ENCODE results near the gene CCT5.
"Not testable (repeated sequence)": the region's sequence is repeated elsewhere in the genome, so short reads cannot be mapped to it uniquely, and the experiment has no call there.

The CCT5 gene

DNA sequence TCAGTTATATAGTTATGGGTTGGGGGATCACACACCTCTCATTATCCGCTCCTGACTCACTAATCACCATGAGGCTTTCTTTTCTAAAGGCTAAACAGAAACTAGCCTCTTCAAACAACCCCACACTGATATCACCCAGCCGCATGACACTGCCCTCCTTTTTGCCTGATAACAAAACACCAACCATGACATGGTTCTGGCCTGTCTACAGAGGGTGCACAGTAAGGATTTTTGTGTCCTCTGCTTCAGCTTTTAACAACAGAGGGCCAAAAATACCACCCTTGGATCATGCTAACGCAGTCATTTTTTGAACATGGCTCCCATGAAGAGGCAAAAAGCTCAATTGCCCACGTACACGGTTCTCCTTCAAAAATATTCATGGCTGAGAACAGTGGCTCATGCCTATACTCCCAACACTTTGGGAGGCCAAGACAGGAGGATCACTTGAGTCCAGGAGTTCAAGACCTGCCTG is 53.7 kb downstream of the CCT5 start:
- H3K27me3 ChIP-seq (ENCODE audit: control insufficient read depth, insufficient read depth, low read length): peaks cover 12% of the 10 kb centered on the region
- H3K9me3 ChIP-seq (ENCODE audit: control insufficient read depth, insufficient read depth, low read length): no peaks in the 10 kb centered on the region
- no peak overlapping the region for H3K27ac ChIP-seq (ENCODE audit: low read depth, low read length)
- no peaks in the 10 kb centered on the region for H3K36me3 ChIP-seq (ENCODE audit: control insufficient read depth, insufficient read depth, low read length)
- no peak overlapping the region for H3K4me3 ChIP-seq (ENCODE audit: low read depth, low read length)
- H3K9ac ChIP-seq (ENCODE audit: low read depth, low read length): no peak overlapping the region
- peaks cover 15% of the 10 kb centered on the region; the same call in 1 of the 2 replicates for H3K4me1 ChIP-seq (ENCODE audit: control insufficient read depth, insufficient read depth, low read length)

DNA sequence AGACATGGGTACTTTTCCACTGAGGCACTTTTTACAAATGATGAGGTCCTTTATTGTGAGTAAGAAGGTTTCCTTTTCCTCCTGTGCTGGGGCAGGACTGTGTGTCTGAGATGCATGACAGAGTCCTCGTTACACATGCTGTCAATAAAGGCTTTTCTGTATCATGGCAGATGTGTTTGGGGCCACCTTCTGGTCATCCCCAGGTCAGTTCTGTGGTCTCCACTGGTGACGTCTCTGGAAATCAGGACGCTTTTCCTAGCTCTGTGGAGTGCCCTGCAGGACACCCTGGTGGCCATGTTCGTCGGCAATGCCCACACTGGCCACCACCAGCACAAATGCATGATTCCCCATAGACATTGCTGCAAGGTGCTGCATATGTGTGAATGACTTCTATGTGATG is 54.9 kb downstream of the CCT5 start:
- no peak overlapping the region for H3K9ac ChIP-seq (ENCODE audit: low read depth, low read length)
- no peaks in the 10 kb centered on the region for H3K36me3 ChIP-seq (ENCODE audit: control insufficient read depth, insufficient read depth, low read length)
- no peaks in the 10 kb centered on the region for H3K9me3 ChIP-seq (ENCODE audit: control insufficient read depth, insufficient read depth, low read length)
- H3K4me3 ChIP-seq (ENCODE audit: low read depth, low read length): no peak overlapping the region
- H3K27ac ChIP-seq (ENCODE audit: low read depth, low read length): no peak overlapping the region
- peaks cover 12% of the 10 kb centered on the region for H3K27me3 ChIP-seq (ENCODE audit: control insufficient read depth, insufficient read depth, low read length)
- peaks cover 15% of the 10 kb centered on the region; the same call in 1 of the 2 replicates for H3K4me1 ChIP-seq (ENCODE audit: control insufficient read depth, insufficient read depth, low read length)

DNA sequence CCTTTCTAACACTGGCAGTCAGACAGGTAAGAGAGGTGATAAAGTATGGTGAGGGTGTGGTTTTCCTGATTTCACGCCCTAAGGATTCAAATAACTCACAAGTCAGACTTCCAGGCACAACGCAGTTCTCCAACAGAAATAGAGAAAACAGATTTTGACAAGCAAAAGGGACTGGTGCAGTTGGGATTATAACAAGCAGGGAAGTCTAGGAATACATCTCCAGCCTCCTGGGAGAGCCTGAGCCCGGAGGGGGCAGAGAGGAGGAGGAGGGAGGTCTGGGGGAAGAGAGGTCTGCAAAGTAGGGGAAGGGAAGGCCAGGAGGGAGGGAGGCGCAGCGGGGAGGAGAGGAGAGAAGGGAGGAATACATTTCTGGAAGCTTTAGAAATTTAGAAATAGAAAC is 56.0 kb downstream of the CCT5 start:
- 0 out of 2 replicates have a peak overlapping the region, but pooled peaks have one; percentile 17 for H3K4me3 ChIP-seq (ENCODE audit: low read depth, low read length)
- H3K27me3 ChIP-seq (ENCODE audit: control insufficient read depth, insufficient read depth, low read length): peaks cover 12% of the 10 kb centered on the region
- H3K9me3 ChIP-seq (ENCODE audit: control insufficient read depth, insufficient read depth, low read length): no peaks in the 10 kb centered on the region
- H3K4me1 ChIP-seq (ENCODE audit: control insufficient read depth, insufficient read depth, low read length): peaks cover 15% of the 10 kb centered on the region; the same call in 1 of the 2 replicates
- no peaks in the 10 kb centered on the region for H3K36me3 ChIP-seq (ENCODE audit: control insufficient read depth, insufficient read depth, low read length)
- no peak overlapping the region for H3K9ac ChIP-seq (ENCODE audit: low read depth, low read length)
- H3K27ac ChIP-seq (ENCODE audit: low read depth, low read length): no peak overlapping the region

DNA sequence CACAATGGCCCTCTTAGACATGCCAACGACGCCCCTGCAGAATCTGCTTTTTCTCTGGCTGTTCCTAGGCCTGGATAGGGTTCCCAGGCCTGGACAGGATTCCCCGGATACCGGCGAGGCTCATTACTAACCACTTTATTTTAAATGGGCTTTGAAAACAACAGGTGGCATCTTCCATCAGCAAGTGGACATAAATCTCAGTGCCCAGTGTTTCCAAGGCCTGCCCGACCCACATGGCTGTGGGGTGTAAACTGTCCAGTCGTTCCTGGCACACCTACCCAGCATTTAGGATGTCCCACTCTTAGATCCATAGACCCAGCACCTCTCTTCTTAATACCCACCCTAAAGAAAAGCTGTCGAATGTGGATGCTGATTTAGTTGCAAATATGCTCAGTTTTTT is 56.7 kb downstream of the CCT5 start:
- Histone ChIP-seq H3K27me3 (ENCODE audit: control insufficient read depth, insufficient read depth, low read length) (peaks cover 12% of the 10 kb centered on the region), H3K9ac (ENCODE audit: low read depth, low read length) (no peak overlapping the region), H3K27ac (ENCODE audit: low read depth, low read length) (no peak overlapping the region), H3K4me1 (ENCODE audit: control insufficient read depth, insufficient read depth, low read length) (peaks cover 15% of the 10 kb centered on the region; the same call in 1 of the 2 replicates), H3K36me3 (ENCODE audit: control insufficient read depth, insufficient read depth, low read length) (no peaks in the 10 kb centered on the region), H3K9me3 (ENCODE audit: control insufficient read depth, insufficient read depth, low read length) (no peaks in the 10 kb centered on the region), H3K4me3 (ENCODE audit: low read depth, low read length) (peak overlapping the region; percentile 73)

DNA sequence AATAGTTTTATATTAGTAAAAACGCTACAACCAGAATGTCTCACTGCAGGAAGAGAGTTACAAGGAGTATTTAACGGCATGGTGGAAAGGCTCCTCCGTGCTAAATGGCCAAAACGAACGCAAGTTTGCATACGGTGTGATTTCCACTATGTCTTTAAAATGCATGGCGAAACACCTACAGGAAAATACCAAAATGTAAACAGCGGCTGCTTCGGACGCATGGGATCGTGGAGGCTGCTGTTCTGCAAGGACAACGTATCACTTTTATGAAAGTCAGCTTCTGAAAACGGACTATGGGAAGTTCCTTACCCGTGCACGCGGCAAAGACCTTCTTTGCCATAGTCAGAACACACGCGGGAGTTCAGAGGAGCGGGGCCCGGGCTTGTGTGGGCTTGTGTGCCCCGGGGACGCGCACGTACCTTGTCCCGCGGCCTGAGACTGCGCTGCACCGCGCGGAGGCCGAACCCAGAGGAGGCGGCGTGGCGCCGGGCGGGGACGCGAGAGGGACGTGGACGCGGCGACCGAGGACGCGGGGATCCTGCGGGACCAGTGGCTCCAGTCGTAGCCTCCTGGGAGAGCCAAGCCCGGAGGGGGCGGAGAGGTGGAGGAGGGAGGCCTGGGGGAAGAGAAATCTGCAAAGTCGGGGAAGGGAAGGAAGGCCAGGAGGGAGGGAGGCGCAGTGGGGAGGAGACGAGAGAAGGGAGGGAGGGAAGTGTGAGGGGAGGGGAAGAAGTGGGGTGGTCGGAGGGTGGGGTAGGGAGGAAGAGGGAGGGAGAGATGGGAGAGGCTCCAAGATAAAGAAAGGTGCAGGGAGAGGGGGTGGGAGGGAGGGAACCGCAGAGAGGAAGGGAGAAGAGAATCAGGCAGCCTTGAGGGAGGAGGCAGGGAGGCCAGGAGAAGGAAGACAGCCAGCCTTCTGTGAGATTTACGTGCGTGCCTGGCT is 57.4 kb downstream of the CCT5 start, which contains the start of gene CMBL:
CMBL (minus strand) TSS at position 697 of the 943 bp plus-strand sequence. CDS start 17,140 bp downstream, outside the sequence.
- Histone ChIP-seq H3K9me3 (ENCODE audit: control insufficient read depth, insufficient read depth, low read length) (no peaks in the 10 kb centered on the region), H3K4me3 (ENCODE audit: low read depth, low read length) (peak within 1 kb of the TSS; percentile 73), H3K9ac (ENCODE audit: low read depth, low read length) (peak within 1 kb of the TSS; percentile 58), H3K4me1 (ENCODE audit: control insufficient read depth, insufficient read depth, low read length) (peaks cover 15% of the 10 kb centered on the region; the same call in 1 of the 2 replicates), H3K27ac (ENCODE audit: low read depth, low read length) (no peak within 1 kb of the TSS), H3K27me3 (ENCODE audit: control insufficient read depth, insufficient read depth, low read length) (peaks cover 12% of the 10 kb centered on the region), H3K36me3 (ENCODE audit: control insufficient read depth, insufficient read depth, low read length) (no peaks in the 10 kb centered on the region)

DNA sequence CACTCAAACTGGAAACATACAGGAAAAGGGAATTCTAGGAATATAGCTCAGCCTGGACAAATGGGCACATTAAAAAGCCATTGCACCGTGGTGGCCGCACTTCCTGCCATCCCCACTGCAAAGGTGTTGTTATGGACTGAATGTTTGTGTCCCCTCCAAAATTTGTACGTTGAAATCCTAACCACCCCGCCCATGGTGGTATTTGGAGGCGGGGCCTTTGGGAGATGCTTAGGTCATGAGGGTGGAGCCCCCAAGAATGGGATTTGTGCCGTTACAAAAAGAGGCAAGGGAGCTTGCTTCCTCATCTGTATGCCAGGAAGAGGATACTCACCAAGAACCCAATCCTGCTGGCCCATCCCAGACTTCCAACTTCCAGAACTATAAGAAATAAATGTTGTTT is 58.8 kb downstream of the CCT5 start:
- H3K9me3 ChIP-seq (ENCODE audit: control insufficient read depth, insufficient read depth, low read length): no peaks in the 10 kb centered on the region
- H3K4me3 ChIP-seq (ENCODE audit: low read depth, low read length): no peak overlapping the region
- H3K4me1 ChIP-seq (ENCODE audit: control insufficient read depth, insufficient read depth, low read length): peaks cover 15% of the 10 kb centered on the region; the same call in 1 of the 2 replicates
- no peaks in the 10 kb centered on the region for H3K36me3 ChIP-seq (ENCODE audit: control insufficient read depth, insufficient read depth, low read length)
- no peak overlapping the region for H3K27ac ChIP-seq (ENCODE audit: low read depth, low read length)
- no peak overlapping the region for H3K9ac ChIP-seq (ENCODE audit: low read depth, low read length)
- peaks cover 12% of the 10 kb centered on the region for H3K27me3 ChIP-seq (ENCODE audit: control insufficient read depth, insufficient read depth, low read length)

DNA sequence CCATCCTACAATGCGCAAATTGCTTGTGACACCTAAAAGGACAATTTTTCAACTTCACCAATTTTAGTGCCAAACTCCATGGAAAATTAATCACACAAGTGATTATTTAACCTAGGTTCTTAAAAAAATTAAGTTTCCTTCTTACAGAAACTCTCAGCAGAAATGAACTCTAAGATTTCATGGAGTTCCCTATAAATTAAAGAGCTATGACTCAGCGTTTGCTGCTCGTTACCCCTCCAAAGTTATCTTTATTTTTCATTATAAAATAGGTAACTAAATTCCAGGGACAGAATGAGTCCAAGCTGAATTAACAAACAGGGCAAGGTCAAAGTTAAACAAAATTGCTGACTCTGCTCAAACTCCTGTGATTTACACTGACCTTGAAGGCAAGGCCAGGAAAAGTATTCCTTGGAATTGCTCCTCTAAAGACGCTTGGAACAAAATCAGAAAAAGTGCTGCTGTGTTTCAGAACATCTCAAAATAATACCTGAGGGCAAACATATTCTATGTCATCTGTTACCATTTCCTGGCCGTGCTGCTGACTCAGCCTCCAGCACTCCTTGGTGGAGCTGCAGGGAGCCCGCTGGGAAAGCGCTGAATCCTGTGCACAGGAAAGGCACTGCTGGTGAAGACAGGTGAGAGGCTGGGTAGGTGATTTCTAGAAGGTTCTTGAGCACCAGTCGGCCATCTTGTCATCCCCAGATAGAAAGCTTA is 60.1 kb downstream of the CCT5 start:
- Histone ChIP-seq H3K27me3 (ENCODE audit: control insufficient read depth, insufficient read depth, low read length) (peaks cover 12% of the 10 kb centered on the region), H3K4me1 (ENCODE audit: control insufficient read depth, insufficient read depth, low read length) (peaks cover 15% of the 10 kb centered on the region; the same call in 1 of the 2 replicates), H3K4me3 (ENCODE audit: low read depth, low read length) (no peak overlapping the region), H3K9me3 (ENCODE audit: control insufficient read depth, insufficient read depth, low read length) (no peaks in the 10 kb centered on the region), H3K36me3 (ENCODE audit: control insufficient read depth, insufficient read depth, low read length) (no peaks in the 10 kb centered on the region), H3K9ac (ENCODE audit: low read depth, low read length) (no peak overlapping the region), H3K27ac (ENCODE audit: low read depth, low read length) (no peak overlapping the region)

DNA sequence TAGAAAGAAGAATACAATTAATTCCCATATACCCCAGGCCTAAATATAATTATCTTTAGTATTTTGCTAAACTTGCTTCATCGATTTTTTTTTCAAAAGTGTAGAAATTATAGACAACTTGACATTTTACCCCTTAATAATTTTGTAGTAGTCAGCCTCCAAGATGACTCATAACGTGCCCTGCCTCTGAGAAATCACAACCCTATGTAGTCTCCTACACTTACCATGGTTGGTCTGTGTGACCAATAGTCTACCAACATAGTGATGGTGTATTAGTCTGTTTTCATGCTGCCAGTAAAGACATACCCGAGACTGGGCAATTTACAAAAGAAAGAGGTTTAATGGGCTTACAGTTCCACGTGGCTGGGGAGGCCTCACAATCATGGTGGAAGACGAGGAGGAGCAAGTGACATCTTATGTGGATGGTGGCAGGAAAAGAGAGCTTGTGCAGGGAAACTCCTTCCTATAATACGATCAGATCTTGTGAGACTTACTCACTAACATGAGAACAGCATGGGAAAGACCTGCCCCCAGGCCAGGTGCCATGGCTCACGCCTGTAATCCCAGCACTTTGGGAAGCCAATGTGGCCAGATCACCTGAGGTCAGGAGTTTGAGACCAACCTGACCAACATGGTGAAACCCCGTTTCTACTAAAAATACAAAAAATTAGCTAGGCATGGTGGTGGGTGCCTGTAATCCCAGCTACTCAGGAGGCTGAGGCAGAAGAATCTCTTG is 60.9 kb downstream of the CCT5 start:
- not testable (repeated sequence) for H3K27ac ChIP-seq (ENCODE audit: low read depth, low read length); H3K9ac ChIP-seq (ENCODE audit: low read depth, low read length); H3K9me3 ChIP-seq (ENCODE audit: control insufficient read depth, insufficient read depth, low read length); H3K4me3 ChIP-seq (ENCODE audit: low read depth, low read length); H3K36me3 ChIP-seq (ENCODE audit: control insufficient read depth, insufficient read depth, low read length)
- H3K4me1 ChIP-seq (ENCODE audit: control insufficient read depth, insufficient read depth, low read length): peaks cover 11% of the 10 kb centered on the region; the same call in 1 of the 2 replicates
- H3K27me3 ChIP-seq (ENCODE audit: control insufficient read depth, insufficient read depth, low read length): peaks cover 12% of the 10 kb centered on the region

DNA sequence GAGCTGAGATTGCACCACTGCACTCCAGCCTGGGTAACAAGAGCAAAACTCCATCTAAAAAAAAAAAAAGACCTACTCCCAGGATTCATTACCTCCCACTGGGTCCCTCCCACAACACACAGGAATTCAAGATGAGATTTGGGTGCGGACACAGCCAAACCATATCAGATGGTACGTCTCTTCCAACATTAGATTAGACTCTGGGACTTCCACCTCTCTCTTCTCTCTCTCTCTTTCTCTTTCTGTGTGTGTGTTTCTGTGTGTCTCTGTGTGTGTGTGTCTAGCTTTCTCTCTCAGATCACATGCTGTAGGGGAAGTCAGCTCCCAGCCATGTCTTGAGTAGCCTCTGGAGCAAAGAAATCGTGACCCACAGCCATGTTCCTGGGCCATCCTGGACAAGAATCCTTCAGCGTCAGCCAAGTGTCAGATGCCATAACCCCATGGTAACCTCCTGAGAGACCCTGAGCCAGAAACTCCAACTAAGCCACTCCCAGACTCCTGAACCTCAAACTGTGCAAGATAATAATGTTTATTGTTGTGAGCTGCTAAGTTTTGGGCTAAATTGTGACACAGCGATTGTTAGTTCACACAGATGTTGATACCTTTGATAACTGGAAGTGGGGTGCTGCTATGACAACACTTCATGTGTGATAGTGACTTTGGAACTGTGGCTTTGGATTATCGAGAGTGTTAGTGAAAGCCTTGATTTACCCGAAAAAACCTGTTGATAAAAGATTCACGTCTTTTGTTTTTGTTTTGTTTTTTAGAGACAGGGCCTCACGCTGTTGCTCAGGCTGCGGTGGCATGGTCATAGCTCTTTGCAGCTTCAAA is 61.7 kb downstream of the CCT5 start:
- Histone ChIP-seq H3K27ac (ENCODE audit: low read depth, low read length) (no peak overlapping the region), H3K4me3 (ENCODE audit: low read depth, low read length) (no peak overlapping the region), H3K36me3 (ENCODE audit: control insufficient read depth, insufficient read depth, low read length) (no peaks in the 10 kb centered on the region), H3K9me3 (ENCODE audit: control insufficient read depth, insufficient read depth, low read length) (no peaks in the 10 kb centered on the region), H3K9ac (ENCODE audit: low read depth, low read length) (no peak overlapping the region), H3K27me3 (ENCODE audit: control insufficient read depth, insufficient read depth, low read length) (peaks cover 7% of the 10 kb centered on the region), H3K4me1 (ENCODE audit: control insufficient read depth, insufficient read depth, low read length) (peaks cover 3% of the 10 kb centered on the region; the same call in 1 of the 2 replicates)

DNA sequence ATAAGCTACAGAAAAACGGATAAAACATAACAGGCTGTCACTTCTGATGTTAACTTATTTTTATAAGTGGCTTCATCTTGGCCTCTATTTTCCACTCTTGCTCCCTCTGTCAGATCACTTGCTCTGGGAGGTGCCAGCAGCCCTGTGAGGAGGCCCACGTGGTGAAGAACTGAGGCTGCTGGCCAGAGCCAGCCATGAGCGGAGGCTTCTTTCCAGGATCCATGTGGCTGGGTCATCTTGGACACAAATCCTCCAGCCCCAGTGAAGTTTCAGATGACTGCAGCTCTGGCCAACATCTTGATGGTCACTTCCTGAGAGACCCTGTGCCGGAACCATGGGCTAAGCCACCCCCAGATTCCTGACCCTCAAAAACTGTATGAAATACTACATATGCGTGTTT is 65.1 kb downstream of the CCT5 start:
- no peak overlapping the region for H3K4me3 ChIP-seq (ENCODE audit: low read depth, low read length)
- H3K27ac ChIP-seq (ENCODE audit: low read depth, low read length): no peak overlapping the region
- H3K9me3 ChIP-seq (ENCODE audit: control insufficient read depth, insufficient read depth, low read length): no peaks in the 10 kb centered on the region
- H3K27me3 ChIP-seq (ENCODE audit: control insufficient read depth, insufficient read depth, low read length): no peaks in the 10 kb centered on the region
- H3K4me1 ChIP-seq (ENCODE audit: control insufficient read depth, insufficient read depth, low read length): no peaks in the 10 kb centered on the region
- H3K9ac ChIP-seq (ENCODE audit: low read depth, low read length): no peak overlapping the region
- no peaks in the 10 kb centered on the region for H3K36me3 ChIP-seq (ENCODE audit: control insufficient read depth, insufficient read depth, low read length)

Data from HUES48 (cell line).